HCT116 (cell line): Measurements from ENCODE around the gene COQ8B. TPM values are rescaled to one million over a fixed set of nuclear protein-coding genes. Genes with fewer than 3 reads are reported as not detected.

Experiments
- ATAC-seq: fragments of 200-7000 bp; cut with Tn5 transposase; 2 replicates; pipeline ENCODE4 v1.9.1; 2020; ENCODE audit warnings: mild to moderate bottlenecking, moderate library complexity
- BruUV-seq: library from RNA; stranded (reverse); fragments of 400-500 nt; replicated peaks from 2 replicates; lab custom pipeline; 2021; lab: Mats Ljungman, UMichigan
- CTCF ChIA-PET: fragments of 300-600 bp; sonication (Branson Sonifier 250); formaldehyde crosslinking; loops from one replicate; lab custom pipeline; 2021; ENCODE audit warnings: antibody characterized with exemption; lab: Charles Lee
- POLR2A ChIA-PET: fragments of 300-600, 350-600 bp; sonication (Branson Sonifier 250); formaldehyde crosslinking; loops from one replicate; lab custom pipeline; 2021; ENCODE audit warnings: antibody characterized with exemption; lab: Charles Lee
- RAD21 ChIA-PET, 2 experiments: fragments of 300-600 bp; sonication (Branson Sonifier 250); formaldehyde crosslinking; loops; one replicate each; lab custom pipeline; 2023; ENCODE audit warnings: low total read pairs in 2 of 2; ENCODE audit not compliant: uncharacterized antibody in 2 of 2, unreplicated experiment in 2 of 2, low non-redundant PET in 1 of 2; lab: Charles Lee
- DNase-seq: peaks from one replicate; pipeline ENCODE4 v3.0.0-alpha.2; 2010; ENCODE audit warnings: low read depth, low spot score
- H2AFZ ChIP-seq: fragments of 200-600 bp; shearing (Covaris generic), sonication (generic); 2 replicates; pipeline ENCODE4 v1.6.1; 2017; ENCODE audit warnings: low read depth, mixed run types, mixed read lengths, antibody characterized with exemption, low read length; ENCODE audit not compliant: poor library complexity, severe bottlenecking
- H3K27ac ChIP-seq: 2 replicates; pipeline ENCODE4 v1.5.1; 2012; ENCODE audit warnings: low read depth, low read length
- H3K27me3 ChIP-seq: fragments of 200-600 bp; sonication (generic); 2 replicates; pipeline ENCODE4 v1.6.1; 2016; ENCODE audit warnings: mixed run types, low read length, mixed read lengths; ENCODE audit not compliant: insufficient read depth
- H3K36me3 ChIP-seq, 2 experiments: fragments of 200-500 bp in 1 of 2; fragments of 200-600 bp in 1 of 2; sonication (Bioruptor generic) in 1 of 2; sonication (generic) in 1 of 2; 2 replicates each; pipeline versions ENCODE4 v1.5.1 to v1.6.1; 2014 to 2016; ENCODE audit warnings: low read length in 2 of 2, inconsistent platforms in 1 of 2, mixed read lengths in 1 of 2, mixed run types in 1 of 2; ENCODE audit not compliant: insufficient read depth in 2 of 2, control insufficient read depth in 1 of 2
- H3K4me1 ChIP-seq, 2 experiments: fragments of 200-600 bp in 1 of 2; sonication (generic) in 1 of 2; 2 replicates each; pipeline versions ENCODE4 v1.5.1 to v1.6.1; 2012 to 2017; ENCODE audit warnings: low read length in 2 of 2, inconsistent platforms in 1 of 2, mild to moderate bottlenecking in 1 of 2, mixed read lengths in 1 of 2, mixed run types in 1 of 2, moderate library complexity in 1 of 2; ENCODE audit not compliant: insufficient read depth in 2 of 2, control insufficient read depth in 1 of 2
- H3K4me2 ChIP-seq: fragments of 200-600 bp; sonication (generic); 2 replicates; pipeline ENCODE4 v1.6.1; 2017; ENCODE audit warnings: mixed run types, low read length, mixed read lengths
- H3K4me3 ChIP-seq, 2 experiments: fragments of 200-600 bp in 1 of 2; sonication (generic) in 1 of 2; replicated peaks in 1 of 2; 2 replicates each; pipeline ENCODE4 v1.5.1; 2011 to 2016; ENCODE audit warnings: low read length in 2 of 2, control low read depth in 1 of 2, low read depth in 1 of 2, mild to moderate bottlenecking in 1 of 2, mixed read lengths in 1 of 2, mixed run types in 1 of 2
- H3K79me2 ChIP-seq: fragments of 200-600 bp; sonication (generic); 2 replicates; pipeline ENCODE4 v1.6.1; 2017; ENCODE audit warnings: mild to moderate bottlenecking, mixed run types, low read length, moderate library complexity, mixed read lengths; ENCODE audit not compliant: insufficient read depth
- H3K9ac ChIP-seq: fragments of 200-600 bp; sonication (generic); 2 replicates; pipeline ENCODE4 v1.6.1; 2016; ENCODE audit warnings: low read length, mixed read lengths
- H3K9me2 ChIP-seq: fragments of 200-600 bp; sonication (generic), shearing (Covaris generic); 2 replicates; pipeline ENCODE4 v1.6.1; 2017; ENCODE audit warnings: mixed run types, mild to moderate bottlenecking, moderate library complexity; ENCODE audit not compliant: insufficient read depth
- H3K9me3 ChIP-seq, 2 experiments: fragments of 200-500 bp in 1 of 2; fragments of 200-600 bp in 1 of 2; sonication (Bioruptor generic) in 1 of 2; sonication (generic) in 1 of 2; 2 replicates each; pipeline ENCODE4 v1.6.1; 2014 to 2017; ENCODE audit warnings: low read length in 2 of 2, mixed read lengths in 2 of 2, inconsistent platforms in 1 of 2, low read depth in 1 of 2, mild to moderate bottlenecking in 1 of 2, mixed run types in 1 of 2, moderate library complexity in 1 of 2; ENCODE audit not compliant: control insufficient read depth in 1 of 2, insufficient read depth in 1 of 2
- H4K20me1 ChIP-seq: fragments of 200-600 bp; sonication (generic), shearing (Covaris generic); 2 replicates; pipeline ENCODE4 v1.6.1; 2017; ENCODE audit warnings: mixed run types, mild to moderate bottlenecking, moderate library complexity; ENCODE audit not compliant: insufficient read depth
- CBX3 ChIP-seq: IDR thresholded peaks from 2 replicates; pipeline ENCODE4 v1.6.1; 2012; ENCODE audit warnings: low read depth
- CEBPB ChIP-seq: IDR thresholded peaks from 2 replicates; pipeline ENCODE4 v1.6.1; 2012; ENCODE audit warnings: low read depth
- EGR1 ChIP-seq: IDR thresholded peaks from 2 replicates; pipeline ENCODE4 v1.6.1; 2012; ENCODE audit warnings: low read depth
- ELF1 ChIP-seq: IDR thresholded peaks from 2 replicates; pipeline ENCODE4 v1.6.1; 2012; ENCODE audit warnings: low read depth, borderline replicate concordance
- EZH2 ChIP-seq: fragments of 200-600 bp; sonication (generic); IDR thresholded peaks from 2 replicates; pipeline ENCODE4 v1.6.1; 2017; ENCODE audit warnings: antibody characterized with exemption, mixed run types
- EZH2phosphoT487 ChIP-seq: fragments of 200-600 bp; IDR thresholded peaks from 2 replicates; pipeline ENCODE4 v1.6.1; 2018; ENCODE audit warnings: antibody characterized with exemption, borderline replicate concordance
- FOSL1 ChIP-seq: IDR thresholded peaks from 2 replicates; pipeline ENCODE4 v1.6.1; 2012; ENCODE audit warnings: low read depth
- JUND ChIP-seq: IDR thresholded peaks from 2 replicates; pipeline ENCODE4 v1.6.1; 2012
- POLR2A ChIP-seq: IDR thresholded peaks from 2 replicates; pipeline ENCODE4 v1.7.0; 2011; ENCODE audit warnings: borderline replicate concordance; ENCODE audit not compliant: insufficient read depth, insufficient read length; ENCODE audit errors: extremely low read depth
- RAD21 ChIP-seq: IDR thresholded peaks from 2 replicates; pipeline ENCODE4 v1.6.1; 2012; ENCODE audit warnings: low read depth, mild to moderate bottlenecking
- REST ChIP-seq: IDR thresholded peaks from 2 replicates; pipeline ENCODE4 v1.6.1; 2012; ENCODE audit warnings: low read depth
- SIN3A ChIP-seq: IDR thresholded peaks from 2 replicates; pipeline ENCODE4 v1.6.1; 2012; ENCODE audit warnings: low read depth
- SP1 ChIP-seq: IDR thresholded peaks from 2 replicates; pipeline ENCODE4 v1.6.1; 2012; ENCODE audit warnings: low read depth
- TCF7L2 ChIP-seq: IDR thresholded peaks from 2 replicates; pipeline ENCODE4 v1.7.0; 2011; ENCODE audit warnings: borderline replicate concordance, inconsistent platforms; ENCODE audit not compliant: insufficient read depth, insufficient read length; ENCODE audit errors: extremely low read depth
- YY1 ChIP-seq: IDR thresholded peaks from 2 replicates; pipeline ENCODE4 v1.6.1; 2011; ENCODE audit warnings: low read length, low read depth, moderate library complexity, mild to moderate bottlenecking; ENCODE audit not compliant: insufficient replicate concordance; ENCODE audit errors: extremely low read depth
- ZFX ChIP-seq: fragments of 450-650 bp; IDR thresholded peaks from 2 replicates; pipeline ENCODE4 v1.6.1; 2017
- ZNF274 ChIP-seq: fragments of 200-500 bp; sonication (Bioruptor generic); IDR thresholded peaks from 2 replicates; pipeline ENCODE4 v1.6.1; 2014; ENCODE audit warnings: mild to moderate bottlenecking, low read depth, low read length, inconsistent platforms
- intact Hi-C: fragments of 100-400 bp; cut with micrococcal nuclease; formaldehyde crosslinking; loops from 2 replicates; pipeline ENCODE4 v1.10.0; 2022
- total RNA-seq: library from RNA; stranded (reverse); gene quantifications from one replicate; pipeline ENCODE4 v1.2.1, GENCODE V29; 2021; ENCODE audit not compliant: unreplicated experiment
- TF ChIP-seq, protein P1 (sequence below), 3 experiments: fragments of 200-600 bp in 1 of 3; sonication (generic) in 1 of 3; IDR thresholded peaks in 2 of 3; conservative IDR thresholded peaks in 1 of 3; 2 replicates each; pipeline ENCODE4 v1.5.1; 2012 to 2017; ENCODE audit warnings: low read depth in 2 of 3, low read length in 2 of 3, antibody characterized with exemption in 1 of 3, borderline replicate concordance in 1 of 3, control low read depth in 1 of 3, mild to moderate bottlenecking in 1 of 3, mixed read lengths in 1 of 3, mixed run types in 1 of 3, moderate library complexity in 1 of 3; ENCODE audit not compliant: insufficient read depth in 1 of 3
- TF ChIP-seq, protein P2 (sequence below): IDR thresholded peaks from 2 replicates; pipeline ENCODE4 v1.6.1; 2012

Gene COQ8B
- total RNA-seq, 1 experiment from 2014 or later: 47.1 TPM

DNA sequence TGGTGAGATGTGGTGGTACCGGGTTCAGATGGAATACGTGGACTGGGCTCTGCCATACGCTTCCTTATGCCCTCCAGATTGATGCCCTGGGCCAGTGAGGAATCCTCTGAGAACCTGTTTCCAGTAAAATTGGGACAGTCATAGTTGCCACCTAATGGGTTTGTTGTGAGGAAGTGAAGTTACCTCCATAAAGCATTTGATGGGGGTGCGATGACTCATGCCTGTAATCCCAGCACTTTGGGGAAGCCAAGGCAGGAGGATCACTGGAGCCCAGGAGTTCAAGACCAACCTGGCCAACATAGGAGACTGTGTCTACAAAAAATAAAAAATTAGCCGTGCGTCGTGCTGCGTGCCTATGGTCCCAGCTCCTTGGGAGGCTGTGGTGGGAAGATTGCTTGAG lies 39.1 kb upstream of the COQ8B start:
- Histone ChIP-seq H3K79me2 (peaks cover 96% of the 10 kb centered on the region), H4K20me1 (0 out of 2 replicates have a peak, but pooled peaks cover 3% of the 10 kb centered on the region), H3K4me1 (peaks cover 7 to 20% of the 10 kb centered on the region in 2 experiments; a peak in 3 of 4 replicates), H3K4me2 (no peak overlapping the region), H3K4me3 (no peak overlapping the region), H3K36me3 (peaks cover 43 to 70% of the 10 kb centered on the region in 2 experiments), H3K27me3 (no peaks in the 10 kb centered on the region), H3K27ac (peak overlapping the region; percentile 7; the same call in 1 of the 2 replicates), H3K9ac (no peak overlapping the region), H3K9me3 (no peaks in the 10 kb centered on the region), H2AFZ (no peak overlapping the region), H3K9me2 (no peaks in the 10 kb centered on the region)
- ATAC-seq (no peak), DNase-seq (no peak)
- no TSS peak for BruUV-seq
- ChIA-PET CTCF (no interaction called here), RAD21 (no interaction called here), POLR2A (no interaction called here)
- TF ChIP-seq, protein P1, sequence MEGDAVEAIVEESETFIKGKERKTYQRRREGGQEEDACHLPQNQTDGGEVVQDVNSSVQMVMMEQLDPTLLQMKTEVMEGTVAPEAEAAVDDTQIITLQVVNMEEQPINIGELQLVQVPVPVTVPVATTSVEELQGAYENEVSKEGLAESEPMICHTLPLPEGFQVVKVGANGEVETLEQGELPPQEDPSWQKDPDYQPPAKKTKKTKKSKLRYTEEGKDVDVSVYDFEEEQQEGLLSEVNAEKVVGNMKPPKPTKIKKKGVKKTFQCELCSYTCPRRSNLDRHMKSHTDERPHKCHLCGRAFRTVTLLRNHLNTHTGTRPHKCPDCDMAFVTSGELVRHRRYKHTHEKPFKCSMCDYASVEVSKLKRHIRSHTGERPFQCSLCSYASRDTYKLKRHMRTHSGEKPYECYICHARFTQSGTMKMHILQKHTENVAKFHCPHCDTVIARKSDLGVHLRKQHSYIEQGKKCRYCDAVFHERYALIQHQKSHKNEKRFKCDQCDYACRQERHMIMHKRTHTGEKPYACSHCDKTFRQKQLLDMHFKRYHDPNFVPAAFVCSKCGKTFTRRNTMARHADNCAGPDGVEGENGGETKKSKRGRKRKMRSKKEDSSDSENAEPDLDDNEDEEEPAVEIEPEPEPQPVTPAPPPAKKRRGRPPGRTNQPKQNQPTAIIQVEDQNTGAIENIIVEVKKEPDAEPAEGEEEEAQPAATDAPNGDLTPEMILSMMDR (IDR thresholded peaks at IDR 0.05 in 2 of 3, conservative IDR thresholded peaks at IDR 0.05 in 1 of 3; ENCODE audit: borderline replicate concordance in 1 of 3, insufficient read depth in 1 of 3, low read depth in 2 of 3, low read length in 2 of 3): no peak
- no peak for TF ChIP-seq FOSL1
- no peak for TF ChIP-seq YY1
- no peak for TF ChIP-seq CBX3
- no peak for TF ChIP-seq EZH2phosphoT487
- no peak for TF ChIP-seq JUND
- TF ChIP-seq RAD21: no peak
- TF ChIP-seq ZNF274: no peak
- TF ChIP-seq, protein P2, sequence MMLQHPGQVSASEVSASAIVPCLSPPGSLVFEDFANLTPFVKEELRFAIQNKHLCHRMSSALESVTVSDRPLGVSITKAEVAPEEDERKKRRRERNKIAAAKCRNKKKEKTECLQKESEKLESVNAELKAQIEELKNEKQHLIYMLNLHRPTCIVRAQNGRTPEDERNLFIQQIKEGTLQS: no peak
- TF ChIP-seq EGR1: no peak
- no peak for TF ChIP-seq SP1
- TF ChIP-seq POLR2A: no peak
- no peak for TF ChIP-seq EZH2
- no peak for TF ChIP-seq CEBPB
- no peak for TF ChIP-seq SIN3A
- no peak for TF ChIP-seq REST
- TF ChIP-seq ZFX: no peak
- TF ChIP-seq TCF7L2: no peak
- no peak for TF ChIP-seq ELF1
- intact Hi-C loops: no loop called here
